Chondrocyte (in vitro differentiated cells): ENCODE measurements around the gene NME8. TPM values are rescaled to one million over a fixed set of nuclear protein-coding genes. Genes with fewer than 3 reads are reported as not detected.

ENCODE experiments used
- DNase-seq: peaks from one replicate; pipeline ENCODE4 v3.0.0; 2021; ENCODE audit warnings: mixed read lengths, low spot score
- H3K27ac Mint-ChIP-seq: one replicate; pipeline ENCODE4 v1.8.0; 2021; ENCODE audit warnings: mild to moderate bottlenecking, moderate library complexity, mixed read lengths; ENCODE audit not compliant: unreplicated experiment
- H3K27me3 Mint-ChIP-seq: 2 replicates; pipeline ENCODE4 v1.8.0; 2021; ENCODE audit warnings: low read depth, mixed read lengths
- H3K36me3 Mint-ChIP-seq: 2 replicates; pipeline ENCODE4 v1.8.0; 2021; ENCODE audit warnings: low read depth, mixed read lengths
- H3K4me1 Mint-ChIP-seq: 2 replicates; pipeline ENCODE4 v1.8.0; 2021; ENCODE audit warnings: low read depth, mild to moderate bottlenecking, mixed read lengths
- H3K4me3 Mint-ChIP-seq: one replicate; pipeline ENCODE4 v1.8.0; 2021; ENCODE audit warnings: mild to moderate bottlenecking, moderate library complexity, mixed read lengths; ENCODE audit not compliant: unreplicated experiment
- H3K9me3 Mint-ChIP-seq: 2 replicates; pipeline ENCODE4 v1.8.0; 2021; ENCODE audit warnings: low read depth, mixed read lengths
- total RNA-seq: library from RNA; stranded (reverse); gene quantifications from 3 replicates; pipeline ENCODE4 v1.2.1, GENCODE V29; 2021
- TF ChIP-seq, protein P1 (sequence below): fragments of 200-600 bp; sonication (generic); IDR thresholded peaks from 2 replicates; pipeline ENCODE4 v1.5.0; 2021; ENCODE audit warnings: antibody characterized with exemption, mild to moderate bottlenecking, moderate library complexity

Gene NME8
- total RNA-seq, 1 donor from 2014 or later = not detected

- Mint-ChIP-seq H3K4me1 (peaks cover 8% of the 10 kb centered on the region), H3K27ac (no peak overlapping the region), H3K27me3 (peaks cover 18% of the 10 kb centered on the region), H3K9me3 (no peaks in the 10 kb centered on the region), H3K36me3 (no peaks in the 10 kb centered on the region), H3K4me3 (no peak overlapping the region)
- TF ChIP-seq, protein P1, sequence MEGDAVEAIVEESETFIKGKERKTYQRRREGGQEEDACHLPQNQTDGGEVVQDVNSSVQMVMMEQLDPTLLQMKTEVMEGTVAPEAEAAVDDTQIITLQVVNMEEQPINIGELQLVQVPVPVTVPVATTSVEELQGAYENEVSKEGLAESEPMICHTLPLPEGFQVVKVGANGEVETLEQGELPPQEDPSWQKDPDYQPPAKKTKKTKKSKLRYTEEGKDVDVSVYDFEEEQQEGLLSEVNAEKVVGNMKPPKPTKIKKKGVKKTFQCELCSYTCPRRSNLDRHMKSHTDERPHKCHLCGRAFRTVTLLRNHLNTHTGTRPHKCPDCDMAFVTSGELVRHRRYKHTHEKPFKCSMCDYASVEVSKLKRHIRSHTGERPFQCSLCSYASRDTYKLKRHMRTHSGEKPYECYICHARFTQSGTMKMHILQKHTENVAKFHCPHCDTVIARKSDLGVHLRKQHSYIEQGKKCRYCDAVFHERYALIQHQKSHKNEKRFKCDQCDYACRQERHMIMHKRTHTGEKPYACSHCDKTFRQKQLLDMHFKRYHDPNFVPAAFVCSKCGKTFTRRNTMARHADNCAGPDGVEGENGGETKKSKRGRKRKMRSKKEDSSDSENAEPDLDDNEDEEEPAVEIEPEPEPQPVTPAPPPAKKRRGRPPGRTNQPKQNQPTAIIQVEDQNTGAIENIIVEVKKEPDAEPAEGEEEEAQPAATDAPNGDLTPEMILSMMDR = peak; percentile 54
- DNase-seq = no peak
Measured at GRCh38 chr7:37833818-37834146, 14.6 kb upstream of the NME8 start.

DNA sequence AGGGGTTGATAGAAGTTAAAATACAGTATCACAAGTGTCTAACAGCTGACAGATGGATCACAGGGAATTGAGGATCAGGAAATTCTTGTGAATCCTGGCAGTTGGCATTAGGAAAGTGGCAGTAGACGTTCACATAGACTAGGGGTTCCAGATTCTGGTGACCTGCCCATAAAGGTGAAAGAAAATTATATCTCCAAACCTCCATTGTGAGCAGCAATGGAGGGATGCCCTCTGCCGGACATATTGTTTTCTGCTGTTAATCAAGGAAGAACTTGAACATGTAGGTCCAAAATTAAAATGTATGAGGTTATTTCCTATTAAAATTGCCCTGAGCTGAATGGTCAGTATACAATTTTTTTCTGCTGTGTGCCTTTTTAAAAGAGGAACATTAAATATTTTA is 5.1 kb downstream of the NME8 start:
- DNase-seq = no peak
- peaks cover 6% of the 10 kb centered on the region for H3K27me3 Mint-ChIP-seq
- TF ChIP-seq, protein P1 = peak; percentile 63
- no peak overlapping the region for H3K4me3 Mint-ChIP-seq
- H3K36me3 Mint-ChIP-seq = no peaks in the 10 kb centered on the region
- peaks cover under 1% of the 10 kb centered on the region for H3K9me3 Mint-ChIP-seq
- H3K27ac Mint-ChIP-seq = no peak overlapping the region
- no peaks in the 10 kb centered on the region for H3K4me1 Mint-ChIP-seq

DNA sequence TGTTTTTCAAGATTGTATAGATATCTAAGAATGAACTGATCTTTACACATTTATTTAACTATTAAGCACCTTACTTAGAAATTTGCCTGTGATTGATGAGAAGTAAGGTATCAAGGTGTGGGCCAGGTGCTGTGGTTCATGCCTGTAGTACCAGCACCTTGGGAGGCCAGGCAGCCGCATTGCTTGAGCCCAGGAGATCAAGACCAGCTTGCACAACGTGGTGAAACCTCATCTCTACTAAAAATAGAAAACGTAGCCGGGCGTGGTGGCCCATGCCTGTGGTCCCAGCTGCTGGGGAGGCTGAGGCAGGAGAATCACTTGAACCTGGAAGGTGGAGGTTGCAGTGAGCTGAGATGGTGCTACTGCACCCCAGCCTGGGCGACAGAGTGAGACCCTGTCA is 33.7 kb downstream of the NME8 start:
- Mint-ChIP-seq H3K4me1 (no peaks in the 10 kb centered on the region), H3K27me3 (peaks cover 24% of the 10 kb centered on the region), H3K36me3 (no peaks in the 10 kb centered on the region), H3K27ac (no peak overlapping the region), H3K4me3 (no peak overlapping the region), H3K9me3 (peaks cover 3% of the 10 kb centered on the region)
- TF ChIP-seq, protein P1 = no peak
- no peak for DNase-seq

DNA sequence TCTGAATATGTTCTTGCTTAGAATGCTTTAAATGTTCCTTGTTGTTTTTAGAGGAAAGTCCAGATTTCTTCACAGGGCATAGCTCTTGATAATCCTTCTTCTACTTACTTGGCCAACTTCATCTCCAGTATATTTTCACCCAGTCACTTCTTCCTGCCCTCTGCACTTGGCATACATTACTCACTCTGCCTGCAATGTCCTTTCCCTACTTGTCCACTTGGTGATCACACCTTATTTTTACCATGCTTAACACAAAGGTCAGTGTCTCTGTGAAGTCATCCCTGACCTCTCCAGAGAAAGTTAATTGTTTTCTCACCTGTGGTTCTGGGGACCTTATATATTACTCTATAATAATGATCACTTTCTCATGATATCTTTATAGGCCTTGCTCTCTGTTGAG is 45.0 kb downstream of the NME8 start:
- Mint-ChIP-seq H3K4me3 (no peak overlapping the region), H3K4me1 (no peaks in the 10 kb centered on the region), H3K27ac (no peak overlapping the region), H3K36me3 (no peaks in the 10 kb centered on the region), H3K27me3 (peaks cover 36% of the 10 kb centered on the region), H3K9me3 (no peaks in the 10 kb centered on the region)
- TF ChIP-seq, protein P1 = no peak
- no peak for DNase-seq

GRCh38 chr7:37894671-37895070 is 46.3 kb downstream of the NME8 start:
- no peaks in the 10 kb centered on the region for H3K36me3 Mint-ChIP-seq
- H3K27ac Mint-ChIP-seq = no peak overlapping the region
- no peak for DNase-seq
- H3K9me3 Mint-ChIP-seq = no peaks in the 10 kb centered on the region
- peaks cover 37% of the 10 kb centered on the region for H3K27me3 Mint-ChIP-seq
- no peak overlapping the region for H3K4me3 Mint-ChIP-seq
- no peaks in the 10 kb centered on the region for H3K4me1 Mint-ChIP-seq
- TF ChIP-seq, protein P1 = no peak
